Left forelimb (tissue), 1 donor: ENCODE measurements around the gene FBXW4.

Experiments used
- DNase-seq: peaks from one replicate; pipeline ENCODE4 v3.0.0-alpha.2; 2018; ENCODE audit warnings: low spot score

FBXW4 gene

GRCh38 chr10:101695404-101695890 is 477 bp upstream of the FBXW4 start:
- DNase-seq: no peak

- peak; percentile 83 for DNase-seq
Measured at GRCh38 chr10:101693978-101694673, 844 bp downstream of the FBXW4 start.

GRCh38 chr10:101693651-101693977 is 1.4 kb downstream of the FBXW4 start:
- DNase-seq: no peak

GRCh38 chr10:101691081-101691480 is 3.9 kb downstream of the FBXW4 start:
- DNase-seq: no peak

GRCh38 chr10:101690461-101690860 is 4.5 kb downstream of the FBXW4 start:
- DNase-seq: no peak

- DNase-seq: no peak
Measured at GRCh38 chr10:101687071-101687658, 7.8 kb downstream of the FBXW4 start.

GRCh38 chr10:101686133-101686925 is 8.6 kb downstream of the FBXW4 start:
- no peak for DNase-seq

GRCh38 chr10:101684782-101685181 is 10.2 kb downstream of the FBXW4 start:
- DNase-seq: no peak

- no peak for DNase-seq
Measured at GRCh38 chr10:101683276-101683675, 11.7 kb downstream of the FBXW4 start.

GRCh38 chr10:101682172-101682825 is 12.7 kb downstream of the FBXW4 start:
- DNase-seq: no peak

GRCh38 chr10:101676565-101676964 is 18.4 kb downstream of the FBXW4 start:
- no peak for DNase-seq

- DNase-seq: no peak
Measured at GRCh38 chr10:101675115-101675514, 19.9 kb downstream of the FBXW4 start.

- no peak for DNase-seq
Measured at GRCh38 chr10:101672536-101672935, 22.4 kb downstream of the FBXW4 start.

GRCh38 chr10:101671453-101671852 is 23.5 kb downstream of the FBXW4 start:
- no peak for DNase-seq

GRCh38 chr10:101670635-101671034 is 24.3 kb downstream of the FBXW4 start:
- no peak for DNase-seq

- no peak for DNase-seq
Measured at GRCh38 chr10:101669181-101669580, 25.8 kb downstream of the FBXW4 start.

- no peak for DNase-seq
Measured at GRCh38 chr10:101668566-101668965, 26.4 kb downstream of the FBXW4 start.

GRCh38 chr10:101666083-101666482 is 28.9 kb downstream of the FBXW4 start:
- DNase-seq: no peak

- DNase-seq: no peak
Measured at GRCh38 chr10:101663097-101663496, 31.9 kb downstream of the FBXW4 start.

GRCh38 chr10:101660256-101660655 is 34.7 kb downstream of the FBXW4 start:
- no peak for DNase-seq

- DNase-seq: no peak
Measured at GRCh38 chr10:101658975-101659374, 36.0 kb downstream of the FBXW4 start.

GRCh38 chr10:101656890-101657289 is 38.1 kb downstream of the FBXW4 start:
- no peak for DNase-seq

GRCh38 chr10:101655570-101655969 is 39.4 kb downstream of the FBXW4 start:
- no peak for DNase-seq
